CD4-positive, alpha-beta T cell treated with Interleukin-6 at 100 ng/mL for 8 hours (primary cell): ENCODE data around the gene PAPSS2.
"Not testable (repeated sequence)": the region's sequence is repeated elsewhere in the genome, so short reads cannot be mapped to it uniquely, and the experiment has no call there.

Experiments used
- DNase-seq: peaks from one replicate; pipeline ENCODE4 v3.0.0-alpha.2; 2020; ENCODE audit warnings: mixed read lengths, low spot score

The PAPSS2 gene

DNA sequence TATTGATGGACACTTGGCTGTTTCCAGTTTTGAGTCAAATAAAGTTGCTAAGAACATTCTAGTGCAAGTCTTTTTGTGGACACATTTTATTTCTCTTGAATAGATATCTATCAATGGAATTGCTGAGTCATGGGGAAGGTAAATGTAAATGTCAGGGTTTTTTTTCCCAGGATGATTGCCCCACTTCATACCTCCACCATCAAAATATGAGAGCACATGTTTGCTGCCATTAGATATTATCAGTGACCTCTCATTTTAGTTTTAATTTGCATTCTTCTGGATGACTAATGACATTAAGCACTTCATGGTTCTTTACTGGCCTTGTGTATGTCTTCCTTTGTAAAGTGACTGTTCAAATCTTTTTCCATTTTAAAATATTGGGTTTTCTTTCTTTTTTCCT lies 45.7 kb downstream of the PAPSS2 start:
- DNase-seq, result no peak

GRCh38 chr10:87706731-87707130 lies 47.1 kb downstream of the PAPSS2 start:
- no peak for DNase-seq

GRCh38 chr10:87707254-87707653 lies 47.6 kb downstream of the PAPSS2 start:
- DNase-seq, result no peak

DNA sequence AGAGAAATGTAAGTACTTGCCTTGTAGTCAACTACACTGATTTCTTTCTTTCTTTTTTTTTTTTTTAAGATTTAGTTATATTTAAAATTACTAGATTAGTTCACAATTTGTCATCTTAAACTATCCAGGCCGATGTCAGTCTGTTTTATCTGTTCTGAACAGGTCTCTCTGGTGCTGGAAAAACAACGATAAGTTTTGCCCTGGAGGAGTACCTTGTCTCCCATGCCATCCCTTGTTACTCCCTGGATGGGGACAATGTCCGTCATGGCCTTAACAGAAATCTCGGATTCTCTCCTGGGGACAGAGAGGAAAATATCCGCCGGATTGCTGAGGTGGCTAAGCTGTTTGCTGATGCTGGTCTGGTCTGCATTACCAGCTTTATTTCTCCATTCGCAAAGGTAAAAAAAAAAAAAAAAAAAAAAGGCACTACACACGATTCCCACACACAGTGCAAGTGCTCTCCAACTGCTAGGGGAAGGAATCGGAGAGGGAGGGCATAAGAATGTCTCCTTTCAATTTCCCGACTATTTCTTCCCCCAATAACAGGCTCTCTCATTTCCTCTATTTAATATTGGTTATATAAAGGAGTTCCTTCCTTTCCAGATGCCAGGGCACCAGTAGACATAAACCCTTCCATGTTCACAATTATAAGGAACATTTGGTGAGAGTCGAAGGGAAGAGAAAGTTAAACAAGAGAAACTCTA lies 53.4 kb downstream of the PAPSS2 start:
- DNase-seq, result no peak

DNA sequence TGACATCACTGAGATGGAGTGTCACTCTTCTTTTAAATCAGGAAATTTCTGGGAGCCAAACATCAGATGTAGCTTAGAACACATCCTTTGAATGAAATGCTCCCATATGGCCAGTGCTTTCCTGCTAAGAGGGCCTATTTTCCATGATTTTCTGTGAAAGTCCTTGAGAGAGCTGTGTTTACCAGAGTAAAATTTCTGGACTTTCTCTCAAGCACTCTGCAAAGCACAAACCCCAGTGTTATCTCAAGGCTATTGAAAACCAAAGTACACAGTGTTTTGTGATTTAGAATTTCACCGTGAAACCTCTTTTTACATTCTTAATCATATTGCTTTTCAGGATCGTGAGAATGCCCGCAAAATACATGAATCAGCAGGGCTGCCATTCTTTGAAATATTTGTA lies 54.0 kb downstream of the PAPSS2 start:
- no peak for DNase-seq

- no peak for DNase-seq
Measured at GRCh38 chr10:87715552-87716347, 56.1 kb downstream of the PAPSS2 start.

GRCh38 chr10:87716348-87716670 lies 56.6 kb downstream of the PAPSS2 start:
- no peak for DNase-seq

DNA sequence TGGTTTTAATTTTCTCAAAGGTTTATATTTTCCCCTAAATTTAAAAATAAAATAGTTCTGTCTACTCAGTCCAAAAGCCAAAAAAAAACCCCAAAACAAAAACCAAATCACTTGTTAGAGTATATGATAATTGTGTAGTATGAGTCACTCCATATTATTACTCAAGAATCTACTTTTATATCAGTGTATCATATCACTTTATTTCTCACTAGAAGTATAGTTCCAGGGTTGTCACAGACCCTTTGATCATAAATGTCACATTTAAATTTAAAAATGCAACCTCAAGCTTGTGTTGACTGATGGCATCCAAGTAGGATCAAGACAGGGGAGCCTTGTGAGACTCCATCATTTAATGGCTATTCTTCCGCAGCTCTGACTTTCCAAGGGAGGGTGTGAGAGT lies 61.0 kb downstream of the PAPSS2 start:
- DNase-seq, result no peak

DNA sequence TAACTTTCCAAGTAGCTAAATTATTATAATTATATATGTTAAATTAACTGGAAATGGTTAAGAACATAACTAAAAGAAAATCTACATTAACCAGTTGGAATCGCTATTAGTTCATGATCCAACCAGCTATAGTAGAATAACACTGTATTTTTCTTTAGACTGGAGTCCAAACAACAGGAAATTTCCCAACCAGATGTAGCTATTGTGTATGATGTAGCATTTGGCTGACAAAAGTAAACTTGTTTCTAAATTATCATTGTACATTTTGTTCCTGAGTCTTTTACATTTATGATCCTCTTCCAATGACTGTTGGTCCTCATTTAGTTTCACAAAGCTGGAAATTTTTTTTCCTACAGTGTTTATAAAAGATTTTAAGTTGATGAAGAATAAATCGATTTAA lies 62.1 kb downstream of the PAPSS2 start:
- no peak for DNase-seq

GRCh38 chr10:87722716-87723115 lies 63.0 kb downstream of the PAPSS2 start:
- no peak for DNase-seq

- DNase-seq, result no peak
Measured at GRCh38 chr10:87723500-87723899, 63.8 kb downstream of the PAPSS2 start.

- DNase-seq, result no peak
Measured at GRCh38 chr10:87724789-87725188, 65.1 kb downstream of the PAPSS2 start.

DNA sequence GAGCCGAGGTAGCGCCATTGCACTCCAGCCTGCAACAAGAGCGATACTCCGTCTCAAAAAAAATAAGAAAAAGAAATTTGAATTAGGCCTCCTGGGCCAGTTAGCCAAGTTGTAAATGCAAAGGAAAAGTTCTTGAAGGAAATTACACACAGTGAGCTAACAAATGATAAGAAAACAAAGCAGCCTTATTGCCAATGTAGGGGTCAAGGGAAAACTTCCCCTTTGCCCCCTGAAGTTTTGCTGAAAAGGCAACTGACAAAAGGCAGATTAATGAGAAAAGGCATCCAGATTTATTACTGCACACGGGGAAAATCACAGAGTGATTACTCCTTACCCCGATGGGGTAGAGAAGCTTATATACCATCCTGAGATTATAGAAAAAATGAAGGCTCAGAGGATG lies 70.3 kb downstream of the PAPSS2 start:
- DNase-seq, result no peak

DNA sequence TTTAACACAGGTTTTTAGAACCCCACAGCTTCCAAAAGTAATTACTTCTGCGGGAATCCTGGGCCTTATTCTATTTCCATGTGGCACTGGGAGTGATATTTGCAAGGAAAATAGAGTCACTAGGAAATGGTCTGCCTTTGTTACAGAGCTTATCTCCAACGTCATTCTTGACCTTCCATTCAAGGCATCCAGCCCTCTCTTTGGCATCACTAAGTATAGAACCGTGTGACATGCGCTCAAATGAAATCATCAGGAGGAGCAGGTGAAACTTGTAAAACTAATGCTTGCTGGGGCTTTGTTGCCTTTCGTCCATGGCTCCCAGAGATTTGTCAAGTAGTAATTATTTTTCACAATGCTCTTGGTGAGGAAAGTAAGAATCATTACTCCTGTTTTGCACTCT lies 73.4 kb downstream of the PAPSS2 start:
- DNase-seq, result no peak

- DNase-seq, result no peak
Measured at GRCh38 chr10:87734987-87735827, 75.5 kb downstream of the PAPSS2 start.

DNA sequence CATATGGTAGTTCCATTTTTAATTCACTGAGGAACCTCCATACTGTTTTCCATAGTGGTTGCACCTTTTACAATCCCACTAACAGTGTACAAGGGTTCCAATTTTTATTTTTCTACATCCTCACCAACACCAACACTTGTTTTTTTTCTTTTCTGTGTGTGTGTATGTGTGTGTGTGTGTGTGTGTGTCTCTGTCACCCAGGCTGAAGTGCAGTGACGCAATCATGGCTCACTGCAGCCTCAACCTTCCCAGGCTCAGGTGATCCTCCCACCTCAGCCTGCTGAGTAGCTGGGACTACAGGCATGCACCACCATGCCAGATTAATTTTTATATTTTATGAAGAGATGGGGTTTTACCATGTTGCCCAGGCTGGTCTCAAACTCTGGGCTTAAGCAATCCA lies 78.6 kb downstream of the PAPSS2 start:
- DNase-seq, result not testable (repeated sequence)

- DNase-seq, result no peak
Measured at GRCh38 chr10:87739703-87740102, 80.0 kb downstream of the PAPSS2 start.

- DNase-seq, result no peak
Measured at GRCh38 chr10:87740254-87740655, 80.6 kb downstream of the PAPSS2 start.

DNA sequence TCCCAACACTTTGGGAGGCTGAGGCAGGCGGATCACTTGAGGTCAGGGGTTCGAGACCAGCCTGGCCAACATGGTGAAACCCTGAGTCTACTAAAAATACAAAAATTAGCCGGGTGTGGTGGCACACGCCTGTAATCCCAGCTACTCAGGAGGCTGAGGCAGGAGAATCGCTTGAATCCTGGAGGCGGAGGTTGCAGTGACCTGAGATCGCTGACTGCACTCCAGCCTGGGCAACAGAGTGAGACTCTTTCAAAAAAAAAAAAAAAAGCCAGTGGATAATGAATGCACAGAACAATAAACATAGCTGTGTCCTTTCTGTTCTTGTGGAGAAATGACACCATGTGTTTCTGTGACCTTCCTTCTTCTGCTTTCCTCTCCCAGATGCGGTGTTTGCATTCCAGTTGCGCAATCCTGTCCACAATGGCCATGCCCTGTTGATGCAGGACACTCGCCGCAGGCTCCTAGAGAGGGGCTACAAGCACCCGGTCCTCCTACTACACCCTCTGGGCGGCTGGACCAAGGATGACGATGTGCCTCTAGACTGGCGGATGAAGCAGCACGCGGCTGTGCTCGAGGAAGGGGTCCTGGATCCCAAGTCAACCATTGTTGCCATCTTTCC lies 83.4 kb downstream of the PAPSS2 start:
- not testable (repeated sequence) for DNase-seq

GRCh38 chr10:87744606-87745005 lies 84.9 kb downstream of the PAPSS2 start:
- DNase-seq, result no peak

- DNase-seq, result no peak
Measured at GRCh38 chr10:87746911-87747310, 87.2 kb downstream of the PAPSS2 start.

- DNase-seq, result not testable (repeated sequence)
Measured at GRCh38 chr10:87748244-87748643, 88.6 kb downstream of the PAPSS2 start.
